Measurements from ENCODE around the gene PDXDC1.
"Not testable (repeated sequence)": the region's sequence is repeated elsewhere in the genome, so short reads cannot be mapped to it uniquely, and the experiment has no call there.

Gene PDXDC1

DNA sequence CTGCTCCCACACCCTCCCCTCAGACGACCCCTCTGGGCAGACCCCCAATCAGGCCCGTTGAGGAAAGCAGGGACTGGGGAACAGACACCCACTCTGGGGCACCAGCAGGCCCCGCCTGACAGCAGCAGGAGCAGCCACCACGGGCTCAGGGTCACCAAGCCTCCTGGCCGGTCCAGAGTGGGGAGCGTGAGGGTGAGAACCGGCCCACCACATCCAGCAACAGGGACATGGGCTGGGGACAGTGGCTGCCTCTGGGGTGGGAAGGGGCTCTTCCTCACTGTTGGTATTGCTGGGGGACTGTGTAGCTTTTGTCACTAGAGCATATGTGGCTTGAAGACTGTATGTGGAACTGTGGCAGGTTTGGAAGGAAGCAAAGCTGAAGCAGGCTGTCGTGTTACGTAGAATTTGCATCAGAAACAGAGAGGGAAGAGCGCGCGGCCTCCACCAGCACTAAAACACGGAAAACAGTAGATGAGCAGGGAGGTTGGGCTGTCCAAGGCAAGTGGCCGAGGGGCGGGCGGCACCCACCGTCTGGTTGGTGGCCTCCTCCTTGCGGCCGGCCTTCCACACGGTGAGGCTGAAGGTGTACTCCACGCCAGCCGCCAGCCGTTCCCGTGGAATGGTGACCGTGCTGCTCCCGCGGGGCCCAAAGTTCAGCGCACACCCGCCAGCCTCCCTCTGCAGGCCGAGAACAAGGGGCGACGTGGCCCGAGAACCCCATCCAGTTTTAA is 160.1 kb downstream of the PDXDC1 start:
- DNase-seq (ENCODE audit: low read depth); H3K4me3 ChIP-seq (ENCODE audit: low read length): not testable (repeated sequence)

DNA sequence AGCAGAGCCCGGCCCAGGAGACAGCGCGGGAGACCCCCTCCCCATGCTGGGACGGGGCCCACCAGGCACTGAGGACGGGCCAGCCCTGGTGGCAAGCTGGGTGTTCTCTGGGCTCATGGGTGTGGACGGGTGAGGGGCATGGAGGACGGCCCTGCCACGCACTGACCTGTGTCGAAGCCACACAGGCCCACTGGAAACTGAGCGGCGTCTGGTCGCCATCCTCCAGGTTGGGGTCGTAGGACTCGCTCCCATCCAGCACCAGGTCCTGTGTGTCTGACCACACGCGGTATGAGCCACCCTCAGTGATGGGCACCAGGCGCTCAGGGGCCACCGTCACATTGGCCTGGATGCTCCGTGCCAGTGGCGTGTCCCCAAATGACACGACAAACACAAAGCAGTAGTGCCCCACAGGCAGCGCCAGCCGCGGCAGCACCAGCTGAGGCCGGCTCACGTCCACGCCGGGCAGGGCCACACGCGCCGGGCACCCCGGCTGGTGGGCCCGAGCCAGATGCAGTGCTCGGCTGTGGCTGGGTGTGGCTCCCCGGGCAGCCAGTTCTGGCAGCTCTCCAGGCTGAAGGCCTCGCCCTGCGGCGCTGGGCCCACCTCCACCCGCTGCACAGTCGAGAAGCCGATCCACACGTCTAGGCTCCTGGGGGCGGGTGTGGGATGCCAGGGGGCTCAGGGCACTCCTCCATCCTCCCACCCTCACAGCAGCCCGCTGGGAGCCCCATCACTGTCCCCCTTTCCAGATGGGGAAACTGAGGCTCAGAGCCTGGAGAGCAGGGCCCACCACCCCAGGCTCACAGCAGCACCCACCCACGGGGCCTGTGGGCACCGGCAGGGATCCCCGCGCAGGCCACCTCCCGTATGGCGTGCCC is 160.9 kb downstream of the PDXDC1 start:
- not testable (repeated sequence) for DNase-seq (ENCODE audit: low read depth); H3K4me3 ChIP-seq (ENCODE audit: low read length)

DNA sequence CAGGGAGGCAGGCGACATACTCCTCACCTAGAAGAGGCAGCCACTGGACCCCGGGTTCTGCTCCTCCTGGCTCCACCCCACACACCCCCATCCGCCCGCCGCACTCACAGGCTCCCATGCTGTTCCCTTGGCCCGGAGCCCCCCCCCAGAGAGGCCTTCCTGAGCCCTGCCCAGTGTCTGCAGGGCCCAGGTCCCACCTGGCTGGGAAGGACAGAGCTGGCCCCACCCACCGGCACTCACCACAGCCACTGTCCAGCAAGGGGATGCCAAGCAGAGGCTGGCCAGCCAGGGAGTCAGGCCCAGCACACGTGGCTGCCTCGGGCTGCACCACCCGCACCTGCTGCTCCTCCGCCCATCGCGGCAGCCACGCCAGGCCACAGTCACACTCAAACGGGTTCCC is 162.7 kb downstream of the PDXDC1 start:
- DNase-seq (ENCODE audit: low read depth); H3K4me3 ChIP-seq (ENCODE audit: low read length): not testable (repeated sequence)

DNA sequence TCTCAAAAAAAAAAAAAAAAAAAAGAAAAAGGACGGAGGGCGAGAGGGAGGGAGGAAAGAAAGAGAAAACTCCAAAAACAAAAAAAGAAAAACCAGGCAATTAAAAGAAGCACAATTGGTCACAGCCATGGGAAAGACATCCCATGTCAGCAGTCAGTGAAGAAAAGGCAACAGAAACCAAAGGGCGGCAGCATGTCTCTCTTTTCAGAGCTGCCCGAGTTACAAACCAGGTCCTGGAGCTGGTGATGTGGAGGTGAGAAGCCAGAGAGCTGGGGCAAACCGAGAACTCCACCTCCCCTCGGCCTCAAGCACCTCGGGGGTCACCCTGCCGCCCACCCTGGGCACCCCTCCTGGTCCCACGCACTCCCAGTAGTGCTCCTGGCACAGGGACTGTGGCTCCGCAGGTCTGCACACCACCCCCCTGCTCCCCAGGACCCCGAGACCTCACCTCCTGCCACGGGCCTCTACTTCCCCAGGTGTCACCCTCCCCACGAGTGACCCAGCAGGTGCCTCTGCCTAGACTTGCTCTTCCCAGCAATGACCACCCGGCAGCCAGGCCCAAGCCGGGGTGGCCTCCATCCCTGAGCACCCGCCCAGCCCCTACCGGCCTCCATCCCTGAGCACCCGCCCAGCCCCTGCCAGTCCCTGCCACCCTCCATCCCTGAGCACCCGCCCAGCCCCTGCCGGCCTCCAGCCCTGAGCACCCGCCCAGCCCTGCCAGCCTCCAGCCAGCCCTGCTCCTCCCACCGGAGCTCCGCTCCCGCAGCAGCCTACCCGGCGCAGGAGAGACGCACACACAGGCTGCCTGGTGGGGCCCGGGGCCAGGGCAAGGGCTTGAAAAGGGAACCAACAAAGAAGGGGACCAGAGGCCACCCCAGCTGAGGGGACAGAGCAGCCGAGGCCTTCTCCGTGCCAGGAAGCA is 165.9 kb downstream of the PDXDC1 start:
- peak; percentile 20 for DNase-seq (ENCODE audit: low read depth)
- H3K4me3 ChIP-seq (ENCODE audit: low read length) = not testable (repeated sequence)

DNA sequence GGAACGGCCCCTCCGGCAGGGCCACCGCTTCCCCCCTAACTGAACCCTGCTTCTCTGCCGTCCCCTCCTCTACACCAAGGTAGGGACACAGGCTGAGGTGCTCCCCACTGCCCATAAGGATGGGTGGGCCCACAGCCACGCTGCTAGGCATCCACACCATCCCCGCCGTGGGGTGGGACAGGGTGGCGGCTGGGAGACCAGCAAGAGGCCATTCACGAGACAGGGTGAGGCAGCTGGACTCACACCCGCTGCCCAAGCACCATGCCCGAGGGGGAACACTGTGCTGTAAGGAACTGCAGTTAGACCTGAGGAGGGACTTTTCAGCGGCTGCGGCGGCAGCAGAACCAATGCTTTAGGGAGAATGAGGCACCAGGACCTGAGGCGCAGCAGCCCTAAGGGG is 166.8 kb downstream of the PDXDC1 start:
- DNase-seq (ENCODE audit: low read depth) = no peak
- no peak overlapping the region for H3K4me3 ChIP-seq (ENCODE audit: low read length)
- TF ChIP-seq, protein P1, sequence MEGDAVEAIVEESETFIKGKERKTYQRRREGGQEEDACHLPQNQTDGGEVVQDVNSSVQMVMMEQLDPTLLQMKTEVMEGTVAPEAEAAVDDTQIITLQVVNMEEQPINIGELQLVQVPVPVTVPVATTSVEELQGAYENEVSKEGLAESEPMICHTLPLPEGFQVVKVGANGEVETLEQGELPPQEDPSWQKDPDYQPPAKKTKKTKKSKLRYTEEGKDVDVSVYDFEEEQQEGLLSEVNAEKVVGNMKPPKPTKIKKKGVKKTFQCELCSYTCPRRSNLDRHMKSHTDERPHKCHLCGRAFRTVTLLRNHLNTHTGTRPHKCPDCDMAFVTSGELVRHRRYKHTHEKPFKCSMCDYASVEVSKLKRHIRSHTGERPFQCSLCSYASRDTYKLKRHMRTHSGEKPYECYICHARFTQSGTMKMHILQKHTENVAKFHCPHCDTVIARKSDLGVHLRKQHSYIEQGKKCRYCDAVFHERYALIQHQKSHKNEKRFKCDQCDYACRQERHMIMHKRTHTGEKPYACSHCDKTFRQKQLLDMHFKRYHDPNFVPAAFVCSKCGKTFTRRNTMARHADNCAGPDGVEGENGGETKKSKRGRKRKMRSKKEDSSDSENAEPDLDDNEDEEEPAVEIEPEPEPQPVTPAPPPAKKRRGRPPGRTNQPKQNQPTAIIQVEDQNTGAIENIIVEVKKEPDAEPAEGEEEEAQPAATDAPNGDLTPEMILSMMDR (conservative IDR thresholded peaks at IDR 0.05; ENCODE audit: low read length) = no peak

DNA sequence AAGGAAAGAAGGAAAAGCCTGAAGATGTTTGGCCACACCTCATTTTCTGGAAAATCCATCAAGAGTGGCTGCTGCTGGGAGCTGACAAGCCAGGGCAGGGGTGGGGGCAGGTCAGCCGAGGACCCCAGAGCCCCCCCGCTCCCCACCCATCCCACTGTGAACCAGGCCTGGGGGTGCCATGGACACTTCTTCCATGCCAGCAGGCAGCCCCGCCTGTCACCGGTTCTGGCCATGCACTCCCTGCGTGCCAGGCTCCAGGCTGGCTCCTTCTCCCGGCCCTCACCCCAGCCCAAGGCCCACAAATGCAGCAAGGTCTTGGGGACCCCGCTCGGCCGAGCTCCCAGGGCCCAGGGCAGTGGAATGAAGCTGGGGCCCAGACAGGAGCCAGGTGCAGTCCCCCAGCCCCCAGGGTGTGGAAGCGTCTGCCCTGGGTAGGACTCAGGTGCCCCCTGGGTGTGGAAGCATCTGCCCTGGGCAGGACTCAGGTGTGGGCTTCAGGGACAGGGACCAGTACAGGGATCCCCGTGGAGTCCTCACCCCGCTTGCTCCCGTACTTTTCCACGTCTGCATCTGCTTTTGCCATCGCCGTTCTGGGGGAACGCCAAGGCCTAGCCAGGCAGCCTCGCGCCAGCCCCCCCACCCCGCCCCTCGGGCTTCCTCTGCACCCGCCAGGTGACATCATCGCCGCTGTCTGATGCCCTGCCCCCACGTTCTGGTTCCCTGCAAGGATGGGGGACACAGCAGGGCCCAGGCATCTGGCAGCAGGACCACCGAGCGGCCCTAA is 167.5 kb downstream of the PDXDC1 start:
- DNase-seq (ENCODE audit: low read depth); H3K4me3 ChIP-seq (ENCODE audit: low read length): not testable (repeated sequence)

DNA sequence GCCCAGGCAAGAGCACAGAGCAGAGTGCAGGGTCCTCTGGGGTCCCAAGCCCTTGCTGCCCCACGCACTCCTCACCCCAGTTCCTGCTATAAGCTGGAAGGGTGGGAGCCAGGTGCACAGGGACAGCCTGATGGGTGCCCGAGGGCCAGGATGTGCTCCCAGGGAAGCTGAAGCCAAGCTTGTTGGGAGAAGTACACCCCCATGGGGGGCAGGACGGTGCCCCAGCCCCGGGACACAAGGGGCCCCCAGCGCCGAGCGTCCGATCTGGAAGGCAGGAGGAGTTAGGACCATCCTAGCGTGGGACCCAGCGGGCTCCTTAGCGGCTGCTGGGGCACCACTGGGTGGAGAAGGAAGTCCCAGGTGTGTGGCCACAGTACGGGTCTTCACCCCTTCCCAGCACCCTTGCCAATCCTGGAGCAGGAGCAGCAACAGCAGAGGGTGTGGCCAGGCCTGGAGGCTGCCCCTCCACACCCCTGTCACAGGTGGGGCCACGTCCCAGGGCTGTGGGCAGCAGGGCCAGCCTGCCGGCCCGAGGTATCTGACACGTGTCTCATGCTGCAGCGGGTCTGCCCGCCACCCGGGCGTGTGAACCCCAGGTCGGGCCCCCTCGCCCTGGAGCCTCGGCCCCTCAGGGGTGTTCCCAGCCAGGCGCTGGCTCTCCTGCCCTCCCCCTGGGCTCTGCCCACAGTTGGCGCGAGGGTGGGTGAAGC is 168.2 kb downstream of the PDXDC1 start:
- H3K4me3 ChIP-seq (ENCODE audit: low read length); DNase-seq (ENCODE audit: low read depth): not testable (repeated sequence)

DNA sequence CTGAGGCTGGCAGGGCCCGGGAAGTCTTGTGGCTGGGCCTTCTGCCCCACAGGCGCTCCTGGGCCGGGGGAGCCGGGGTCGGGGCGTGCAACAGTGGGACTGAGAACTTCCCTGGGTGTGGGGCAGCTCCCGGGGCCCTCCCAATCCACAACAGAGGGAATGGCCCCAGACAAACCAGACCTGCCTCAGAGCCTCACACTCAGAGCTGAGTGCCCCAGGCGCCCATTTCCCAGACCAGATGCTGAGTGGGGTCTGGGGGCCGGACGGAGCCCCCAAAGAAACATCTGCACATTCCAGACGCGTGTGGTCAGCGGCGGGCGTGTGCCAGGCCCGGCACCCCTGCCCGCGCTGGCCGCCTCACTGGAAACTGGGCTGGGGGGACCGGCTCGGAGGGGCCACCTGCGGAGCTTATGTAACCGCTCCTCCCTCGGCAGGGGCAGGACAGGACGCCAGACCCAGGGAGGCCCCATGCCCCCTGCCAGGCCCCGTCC is 168.8 kb downstream of the PDXDC1 start:
- not testable (repeated sequence) for DNase-seq (ENCODE audit: low read depth); H3K4me3 ChIP-seq (ENCODE audit: low read length)

DNA sequence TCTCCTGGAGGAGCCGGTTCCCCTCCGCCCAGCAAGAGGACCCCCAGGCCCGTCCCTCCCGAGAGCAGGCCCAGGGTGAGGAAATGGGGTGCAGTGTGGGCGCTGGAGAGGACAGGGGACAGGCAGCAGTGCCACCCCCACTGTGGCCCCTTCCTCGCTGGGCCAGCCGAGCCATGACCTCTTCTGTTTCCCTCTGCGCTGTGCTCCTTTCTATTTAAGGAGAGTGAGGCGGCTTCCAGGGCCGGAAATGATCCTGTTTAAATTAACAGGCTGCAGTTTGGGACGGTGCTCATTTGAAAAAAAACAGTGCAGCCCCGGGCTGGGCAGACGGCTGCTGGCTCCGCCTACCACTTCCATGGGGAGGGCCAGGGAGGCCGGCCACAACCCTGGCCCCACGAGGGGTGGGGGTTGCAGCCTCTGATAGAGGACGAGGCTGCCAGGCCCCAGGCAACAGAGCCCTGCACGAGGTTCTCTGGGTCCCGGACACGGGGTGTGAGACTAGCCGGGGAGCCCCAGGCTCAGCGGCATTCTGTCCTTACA is 169.3 kb downstream of the PDXDC1 start:
- DNase-seq (ENCODE audit: low read depth) = peak; percentile 46
- peak overlapping the region; percentile 29 for H3K4me3 ChIP-seq (ENCODE audit: low read length)

DNA sequence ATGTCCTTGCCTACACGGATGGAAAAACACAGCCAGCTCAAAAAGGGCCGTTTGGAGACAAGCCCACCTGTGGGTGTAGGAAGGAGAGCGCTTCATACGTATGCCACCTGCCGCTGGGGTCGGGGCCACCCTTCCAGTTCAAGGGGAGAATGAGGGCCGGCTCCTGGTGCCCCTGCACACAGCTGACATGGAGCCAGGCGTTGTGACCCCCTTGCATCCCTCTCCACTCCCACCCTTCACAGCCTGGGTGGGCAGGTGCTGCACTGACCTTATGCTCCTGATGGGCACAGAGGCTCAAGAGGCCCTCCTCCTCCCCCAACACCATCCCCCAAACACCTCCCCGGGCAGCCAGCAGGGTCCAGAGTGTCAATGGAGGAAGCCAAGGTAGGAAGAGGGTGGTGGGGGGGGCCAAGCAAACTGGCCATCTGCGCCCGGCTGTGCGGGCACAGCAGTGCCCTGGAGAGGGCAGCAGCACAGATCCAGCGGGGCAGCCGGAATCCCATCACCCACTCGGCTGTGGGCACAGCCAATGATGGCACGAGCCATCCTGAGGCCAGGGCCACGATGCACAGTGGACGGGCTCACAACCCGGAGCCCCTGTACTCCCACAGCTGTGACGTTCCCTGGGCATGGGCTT is 170.1 kb downstream of the PDXDC1 start:
- DNase-seq (ENCODE audit: low read depth); H3K4me3 ChIP-seq (ENCODE audit: low read length): not testable (repeated sequence)

DNA sequence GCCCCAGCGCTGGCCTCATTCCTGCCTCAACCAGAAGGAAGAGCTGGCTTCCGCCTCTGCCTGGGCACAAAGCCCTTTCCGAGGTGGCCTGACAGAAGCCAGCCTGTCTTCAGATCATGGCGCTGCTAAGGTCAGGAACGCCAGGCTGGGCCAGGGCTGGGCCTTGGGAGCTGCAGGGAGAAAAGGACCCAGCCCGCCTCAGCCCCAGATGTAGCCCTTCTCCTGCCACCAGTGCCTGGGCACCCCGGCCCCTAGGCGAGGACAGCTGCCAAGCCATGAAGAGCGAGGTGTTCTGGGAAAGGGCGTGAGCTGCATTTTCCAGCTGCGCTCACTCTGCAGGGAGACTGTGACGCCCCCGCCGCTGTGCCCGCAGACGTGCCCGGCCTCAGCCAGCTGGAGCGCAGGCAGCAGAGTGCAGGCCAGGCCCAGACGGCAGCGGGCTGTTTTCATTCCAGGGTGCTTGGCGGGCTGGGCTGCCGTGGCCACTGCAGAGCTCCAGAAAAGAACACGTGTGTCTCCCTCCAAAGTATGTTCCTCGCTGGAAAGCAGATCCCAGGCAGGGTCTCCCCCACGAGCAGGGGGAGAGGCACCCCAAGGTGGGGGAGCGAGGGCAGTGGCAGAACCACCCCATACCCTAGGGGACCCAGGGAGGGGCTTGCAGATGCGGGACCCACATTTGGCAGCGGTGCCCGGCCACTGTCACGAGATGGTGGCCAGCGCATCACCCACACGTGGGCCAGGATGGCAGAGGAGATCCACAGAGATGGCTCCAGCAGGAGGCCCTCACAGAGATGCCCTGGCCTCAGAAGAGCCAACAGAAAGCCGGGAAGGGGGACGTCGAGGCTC is 170.8 kb downstream of the PDXDC1 start:
- peak; percentile 72 for DNase-seq (ENCODE audit: low read depth)
- H3K4me3 ChIP-seq (ENCODE audit: low read length) = not testable (repeated sequence)

DNA sequence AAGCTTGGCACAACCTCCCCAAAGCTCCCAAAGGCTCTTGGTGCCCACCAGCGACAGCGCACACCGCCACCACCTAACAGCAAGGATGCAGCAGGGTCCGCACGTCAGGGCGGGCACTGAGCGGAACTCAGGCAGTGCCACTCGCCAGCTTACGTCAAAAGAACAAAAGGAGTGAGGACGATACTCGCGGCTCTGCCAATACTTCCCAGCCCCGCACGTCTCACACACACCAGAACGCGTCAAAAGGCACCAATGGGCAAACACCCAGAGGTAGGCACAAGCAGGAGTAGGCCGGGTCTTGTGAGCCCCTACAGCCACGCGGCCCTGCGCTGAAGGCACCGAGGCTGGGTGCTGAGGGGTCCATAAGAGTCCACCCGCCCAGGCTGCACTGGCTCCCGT is 171.4 kb downstream of the PDXDC1 start:
- not testable (repeated sequence) for DNase-seq (ENCODE audit: low read depth); H3K4me3 ChIP-seq (ENCODE audit: low read length)

DNA sequence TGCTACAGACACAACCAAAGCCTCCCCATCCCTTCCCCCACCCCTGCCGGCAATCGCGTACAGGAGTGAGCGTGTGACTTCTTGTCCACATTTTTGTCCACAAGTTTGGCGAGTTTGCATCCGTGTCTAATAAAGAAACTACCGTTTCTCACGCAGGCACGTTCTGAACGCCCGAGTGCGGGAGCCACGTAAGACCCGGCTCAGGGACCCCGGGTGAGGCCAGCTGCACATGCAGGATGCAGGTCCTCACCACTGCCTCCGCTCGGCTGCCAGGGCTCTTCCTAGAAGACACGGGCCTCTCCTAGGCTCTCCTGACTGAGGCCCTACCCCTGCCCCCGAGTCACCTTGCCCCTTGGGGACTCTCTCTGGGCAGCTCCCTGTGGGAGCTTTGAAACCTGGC is 174.0 kb downstream of the PDXDC1 start:
- not testable (repeated sequence) for DNase-seq (ENCODE audit: low read depth); H3K4me3 ChIP-seq (ENCODE audit: low read length)

DNA sequence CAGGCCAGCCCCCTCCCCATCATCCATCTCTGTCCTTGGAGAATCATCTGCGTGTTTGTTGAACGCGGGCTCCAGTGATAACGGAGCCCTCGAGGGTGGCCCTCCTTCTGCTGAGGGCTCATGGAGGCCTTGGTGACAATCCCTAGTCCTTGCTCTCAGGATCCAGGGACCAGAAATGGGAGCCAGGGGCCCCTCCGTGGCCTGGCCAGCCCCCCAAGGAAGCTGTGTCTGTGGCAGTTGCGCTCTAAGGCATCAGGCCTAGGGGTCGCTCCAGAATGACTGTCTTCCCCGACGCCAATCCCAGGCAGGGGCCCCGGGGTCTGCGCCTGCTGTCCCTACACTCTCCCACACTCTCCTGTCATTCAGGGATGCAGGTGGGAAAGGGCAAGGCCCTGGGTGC is 174.4 kb downstream of the PDXDC1 start:
- not testable (repeated sequence) for DNase-seq (ENCODE audit: low read depth); H3K4me3 ChIP-seq (ENCODE audit: low read length)

DNA sequence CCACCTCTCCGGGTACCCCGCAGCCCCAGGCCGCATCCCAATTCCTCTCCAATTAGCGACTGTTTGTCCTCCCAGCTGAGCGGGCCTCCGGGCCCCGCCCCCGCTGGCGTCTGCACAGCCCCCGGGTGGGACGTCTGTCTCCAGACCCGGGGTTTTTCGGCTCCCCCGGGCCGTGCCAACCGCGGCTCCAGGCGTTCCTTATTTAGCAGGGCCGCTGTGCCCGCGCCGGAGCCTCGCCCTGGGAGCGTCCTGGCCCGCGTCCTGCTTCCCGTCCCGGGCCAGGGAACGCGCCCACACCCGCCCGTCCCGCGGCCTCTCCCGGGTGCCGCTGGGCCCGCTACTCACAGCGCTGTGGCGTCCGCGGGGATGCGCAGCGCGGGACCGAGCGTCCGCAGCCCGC is 179.2 kb downstream of the PDXDC1 start:
- H3K4me3 ChIP-seq (ENCODE audit: low read length) = peak overlapping the region; percentile 56
- DNase-seq (ENCODE audit: low read depth) = peak; percentile 30
